SJCRH30 (cell line): ENCODE data around the gene IGFL2. TPM values are rescaled to one million over a fixed set of nuclear protein-coding genes. Genes with fewer than 3 reads are reported as not detected.

ENCODE experiments used
- DNase-seq, 2 experiments: peaks; one replicate each; pipeline ENCODE4 v3.0.0-alpha.2; 2015 to 2020
- H3K27ac ChIP-seq: fragments of 250-450 bp; sonication (Bioruptor Pico); 2 replicates; pipeline ENCODE4 v1.5.1; 2020; ENCODE audit warnings: mild to moderate bottlenecking, moderate library complexity
- H3K27me3 ChIP-seq: fragments of 250-450 bp; sonication (Bioruptor Pico); 2 replicates; pipeline ENCODE4 v1.5.1; 2020; ENCODE audit warnings: mild to moderate bottlenecking, moderate library complexity
- H3K36me3 ChIP-seq: fragments of 250-450 bp; sonication (Bioruptor Pico); 2 replicates; pipeline ENCODE4 v1.5.1; 2020; ENCODE audit warnings: mild to moderate bottlenecking, moderate library complexity
- H3K4me1 ChIP-seq: fragments of 250-450 bp; sonication (Bioruptor Pico); 2 replicates; pipeline ENCODE4 v1.5.1; 2020; ENCODE audit warnings: mild to moderate bottlenecking, moderate library complexity
- H3K4me3 ChIP-seq: fragments of 250-450 bp; sonication (Bioruptor Pico); 2 replicates; pipeline ENCODE4 v1.5.1; 2020; ENCODE audit warnings: mild to moderate bottlenecking, moderate library complexity
- H3K9me3 ChIP-seq: fragments of 250-450 bp; sonication (Bioruptor Pico); replicated peaks from 2 replicates; pipeline ENCODE4 v1.5.1; 2020; ENCODE audit warnings: mild to moderate bottlenecking, moderate library complexity
- total RNA-seq: library from RNA; depleted of rRNA; stranded (reverse); fragments of >200 nt; shearing (Covaris generic); gene quantifications from 2 replicates; pipeline ENCODE4 v1.2.3, GENCODE V29; 2014

Gene IGFL2
- total RNA-seq, 1 experiment from 2014 or later, result not detected

GRCh38 chr19:46131485-46132143 lies 16.4 kb upstream of the IGFL2 start:
- DNase-seq, result no peak
- H3K9me3 ChIP-seq, result peaks cover 9% of the 10 kb centered on the region
- H3K4me3 ChIP-seq, result no peak overlapping the region
- no peaks in the 10 kb centered on the region for H3K27me3 ChIP-seq
- no peaks in the 10 kb centered on the region for H3K36me3 ChIP-seq
- no peak overlapping the region for H3K27ac ChIP-seq
- peaks cover 23% of the 10 kb centered on the region for H3K4me1 ChIP-seq

DNA sequence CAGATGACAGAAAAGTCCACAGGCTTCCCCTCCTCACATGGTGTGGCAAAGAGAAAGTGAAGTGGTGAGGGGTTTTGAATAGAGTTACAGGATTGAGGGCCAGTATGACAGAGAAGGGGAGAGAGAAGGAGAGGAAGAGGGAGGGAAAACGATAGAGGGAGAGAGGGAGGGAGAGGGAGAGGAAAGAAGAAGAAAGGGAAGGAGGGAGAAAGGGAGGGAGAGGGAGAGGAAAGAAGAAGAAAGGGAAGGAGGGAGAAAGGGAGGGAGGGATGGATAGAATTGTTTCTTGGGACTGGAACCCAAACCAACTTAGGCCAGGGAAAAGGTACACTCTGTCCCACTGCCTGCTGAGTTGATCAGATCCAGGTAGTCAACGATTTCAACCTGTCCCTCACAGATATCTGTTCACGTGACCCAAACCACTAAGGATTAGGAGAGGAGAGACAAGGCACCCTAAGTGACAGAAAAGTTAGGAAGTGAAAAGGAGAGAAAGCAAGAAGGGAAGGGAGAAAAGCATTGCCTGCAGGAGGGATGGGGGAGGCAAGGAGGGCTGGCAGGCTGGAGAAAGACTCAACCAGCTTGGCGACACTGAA lies 15.4 kb upstream of the IGFL2 start:
- H3K4me1 ChIP-seq, result peaks cover 23% of the 10 kb centered on the region
- no peak for DNase-seq
- H3K4me3 ChIP-seq, result peak overlapping the region; percentile 40
- H3K27me3 ChIP-seq, result no peaks in the 10 kb centered on the region
- H3K36me3 ChIP-seq, result no peaks in the 10 kb centered on the region
- peak overlapping the region; percentile 81 for H3K27ac ChIP-seq
- peaks cover 9% of the 10 kb centered on the region for H3K9me3 ChIP-seq

GRCh38 chr19:46133101-46133627 lies 14.9 kb upstream of the IGFL2 start:
- peak; percentile 82 to 93 for DNase-seq
- H3K36me3 ChIP-seq, result no peaks in the 10 kb centered on the region
- H3K4me1 ChIP-seq, result peaks cover 23% of the 10 kb centered on the region
- no peaks in the 10 kb centered on the region for H3K27me3 ChIP-seq
- peaks cover 9% of the 10 kb centered on the region for H3K9me3 ChIP-seq
- H3K27ac ChIP-seq, result peak overlapping the region; percentile 81
- H3K4me3 ChIP-seq, result peak overlapping the region; percentile 40

- H3K4me3 ChIP-seq, result no peak overlapping the region
- H3K27me3 ChIP-seq, result no peaks in the 10 kb centered on the region
- no peaks in the 10 kb centered on the region for H3K36me3 ChIP-seq
- peaks cover 23% of the 10 kb centered on the region for H3K4me1 ChIP-seq
- H3K27ac ChIP-seq, result peak overlapping the region; percentile 81
- DNase-seq, result no peak
- peaks cover 9% of the 10 kb centered on the region for H3K9me3 ChIP-seq
Measured at GRCh38 chr19:46133777-46134241, 14.2 kb upstream of the IGFL2 start.

- no peaks in the 10 kb centered on the region for H3K27me3 ChIP-seq
- H3K9me3 ChIP-seq, result peaks cover 9% of the 10 kb centered on the region
- H3K27ac ChIP-seq, result no peak overlapping the region; the same call in 1 of the 2 replicates
- H3K36me3 ChIP-seq, result no peaks in the 10 kb centered on the region
- DNase-seq, result peak; percentile 27 to 67
- peaks cover 23% of the 10 kb centered on the region for H3K4me1 ChIP-seq
- no peak overlapping the region for H3K4me3 ChIP-seq
Measured at GRCh38 chr19:46134527-46134926, 13.5 kb upstream of the IGFL2 start.

- Histone ChIP-seq H3K27ac (no peak overlapping the region), H3K4me1 (peaks cover 15% of the 10 kb centered on the region), H3K36me3 (no peaks in the 10 kb centered on the region), H3K9me3 (peaks cover 9% of the 10 kb centered on the region), H3K4me3 (no peak overlapping the region), H3K27me3 (no peaks in the 10 kb centered on the region; the same call in 1 of the 2 replicates)
- DNase-seq, result no peak
Measured at GRCh38 chr19:46137915-46138473, 10.0 kb upstream of the IGFL2 start.

GRCh38 chr19:46141421-46141820 lies 6.6 kb upstream of the IGFL2 start:
- no peak for DNase-seq
- H3K9me3 ChIP-seq, result no peaks in the 10 kb centered on the region
- H3K4me1 ChIP-seq, result no peaks in the 10 kb centered on the region
- H3K27ac ChIP-seq, result no peak overlapping the region
- no peaks in the 10 kb centered on the region for H3K36me3 ChIP-seq
- H3K4me3 ChIP-seq, result no peak overlapping the region
- no peaks in the 10 kb centered on the region; the same call in 1 of the 2 replicates for H3K27me3 ChIP-seq

- Histone ChIP-seq H3K27ac (no peak overlapping the region), H3K4me1 (no peaks in the 10 kb centered on the region), H3K4me3 (no peak overlapping the region), H3K27me3 (no peaks in the 10 kb centered on the region; the same call in 1 of the 2 replicates), H3K9me3 (no peaks in the 10 kb centered on the region), H3K36me3 (no peaks in the 10 kb centered on the region)
- DNase-seq, result no peak
Measured at GRCh38 chr19:46142294-46142693, 5.7 kb upstream of the IGFL2 start.

DNA sequence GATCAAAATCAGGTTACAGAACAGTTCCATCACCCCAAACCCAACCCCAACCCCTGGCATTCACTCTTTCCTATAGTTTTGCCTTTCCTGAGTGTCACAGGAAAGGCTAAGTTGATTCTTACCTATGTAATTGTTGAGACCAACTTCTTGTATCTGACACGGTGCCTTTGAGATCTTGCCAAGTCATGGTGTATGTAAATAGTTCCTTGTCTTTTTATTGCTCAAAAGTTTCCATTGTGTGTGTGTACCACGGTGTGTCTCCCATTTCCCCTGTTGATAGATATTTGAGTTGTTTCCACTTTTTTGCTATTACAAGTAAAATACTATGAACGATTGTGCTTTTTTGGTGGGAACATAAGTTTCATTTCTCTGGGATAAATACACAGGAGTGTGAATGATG lies 3.3 kb upstream of the IGFL2 start:
- no peaks in the 10 kb centered on the region; the same call in 1 of the 2 replicates for H3K27me3 ChIP-seq
- no peaks in the 10 kb centered on the region for H3K4me1 ChIP-seq
- no peak for DNase-seq
- H3K36me3 ChIP-seq, result no peaks in the 10 kb centered on the region
- no peak overlapping the region for H3K4me3 ChIP-seq
- no peak overlapping the region for H3K27ac ChIP-seq
- no peaks in the 10 kb centered on the region for H3K9me3 ChIP-seq

DNA sequence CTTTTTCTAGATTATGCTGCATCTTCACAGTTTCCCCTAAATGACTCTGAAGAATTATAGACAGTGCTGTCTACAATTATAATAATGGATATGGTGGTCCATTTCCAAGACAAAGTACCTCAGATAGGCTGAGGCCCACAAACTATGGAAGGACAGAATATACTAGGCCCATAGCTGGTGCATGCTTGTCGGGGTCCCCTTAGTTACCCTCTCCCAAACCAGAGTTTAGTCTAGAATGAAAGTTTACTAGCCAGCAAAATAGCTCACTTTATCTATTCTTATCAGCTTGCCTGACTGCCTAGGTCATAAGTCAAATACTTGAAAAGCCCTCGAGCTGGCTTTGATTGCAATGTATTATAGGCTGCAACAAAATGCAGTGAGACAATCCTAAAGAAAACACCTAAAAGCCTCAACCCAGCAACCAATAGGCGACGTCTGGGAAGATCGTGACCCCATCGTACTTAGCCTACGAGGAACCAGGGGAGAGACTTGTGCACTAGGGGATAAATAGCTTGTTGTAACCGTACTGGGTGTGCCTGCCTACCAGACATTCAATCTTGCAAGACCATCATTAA lies 785 bp upstream of the IGFL2 start:
- H3K4me1 ChIP-seq, result no peaks in the 10 kb centered on the region
- no peak overlapping the region for H3K4me3 ChIP-seq
- no peaks in the 10 kb centered on the region for H3K9me3 ChIP-seq
- H3K27ac ChIP-seq, result no peak overlapping the region
- no peaks in the 10 kb centered on the region; the same call in 1 of the 2 replicates for H3K27me3 ChIP-seq
- H3K36me3 ChIP-seq, result no peaks in the 10 kb centered on the region
- DNase-seq, result no peak

GRCh38 chr19:46150606-46151005 lies 2.6 kb downstream of the IGFL2 start:
- Histone ChIP-seq H3K36me3 (no peaks in the 10 kb centered on the region), H3K4me3 (no peak overlapping the region), H3K27ac (no peak overlapping the region), H3K27me3 (no peaks in the 10 kb centered on the region; the same call in 1 of the 2 replicates), H3K4me1 (no peaks in the 10 kb centered on the region), H3K9me3 (no peaks in the 10 kb centered on the region)
- no peak for DNase-seq

DNA sequence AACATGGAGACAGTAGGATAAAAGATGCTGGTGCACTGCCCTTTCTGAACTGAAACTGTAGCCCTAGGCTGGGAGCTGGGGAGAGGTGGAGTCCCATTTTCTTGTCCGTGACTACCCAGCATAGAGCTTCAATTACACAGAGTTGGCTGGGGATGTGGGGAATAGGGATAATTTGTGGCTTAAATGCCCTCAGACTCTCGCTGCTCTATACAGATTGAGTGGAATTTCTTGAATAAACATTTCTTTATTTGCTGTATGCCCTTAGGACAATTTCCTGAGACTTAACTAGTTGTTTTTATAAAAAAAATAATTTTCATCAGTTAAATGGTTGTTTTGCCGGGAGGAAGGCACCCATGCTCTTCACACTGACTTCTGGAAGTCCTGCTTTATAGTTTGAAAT lies 7.2 kb downstream of the IGFL2 start:
- H3K4me1 ChIP-seq, result no peaks in the 10 kb centered on the region
- no peak overlapping the region for H3K27ac ChIP-seq
- H3K4me3 ChIP-seq, result no peak overlapping the region
- no peaks in the 10 kb centered on the region for H3K9me3 ChIP-seq
- H3K36me3 ChIP-seq, result no peaks in the 10 kb centered on the region
- peaks cover 8% of the 10 kb centered on the region for H3K27me3 ChIP-seq
- no peak for DNase-seq

DNA sequence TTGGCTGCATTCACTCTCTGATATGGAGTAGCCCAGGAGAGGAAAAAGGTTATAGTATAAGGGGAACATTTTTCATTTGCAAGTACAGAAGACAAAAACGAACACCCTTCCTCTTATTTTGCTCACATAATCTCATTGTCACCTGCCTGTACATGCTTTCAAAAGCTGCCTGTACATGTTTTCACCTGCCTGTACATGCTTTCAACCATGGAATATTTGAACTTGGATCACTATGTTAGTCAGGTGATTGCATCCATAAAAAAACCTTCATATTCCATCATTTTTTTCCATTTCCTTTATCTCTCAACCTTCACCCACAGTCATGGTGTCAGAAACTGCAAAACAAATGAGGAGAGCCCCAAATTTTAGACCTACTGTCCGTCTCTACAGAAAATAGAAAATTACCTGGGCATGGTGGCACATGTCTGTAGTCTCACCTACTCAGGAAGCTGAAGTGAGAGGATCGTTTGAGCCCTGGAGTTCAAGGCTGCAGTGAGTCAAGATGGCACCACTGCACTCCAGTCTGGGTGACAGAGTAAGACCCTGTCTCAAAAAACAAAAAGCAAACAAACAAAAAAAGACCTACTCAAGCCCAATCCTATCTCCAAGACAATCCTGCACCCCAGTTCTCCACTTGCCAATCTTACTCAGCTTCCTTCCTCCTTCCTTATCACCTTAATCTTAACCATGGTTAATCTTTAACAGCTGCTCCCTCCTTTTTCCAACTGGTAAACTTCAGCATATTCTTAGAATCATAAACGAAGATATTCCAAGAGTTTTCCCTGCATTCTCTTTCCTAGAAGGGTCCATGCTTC lies 11.6 kb downstream of the IGFL2 start:
- Histone ChIP-seq H3K36me3 (no peaks in the 10 kb centered on the region), H3K4me3 (no peak overlapping the region), H3K27me3 (peaks cover 8% of the 10 kb centered on the region), H3K4me1 (no peaks in the 10 kb centered on the region), H3K9me3 (no peaks in the 10 kb centered on the region), H3K27ac (no peak overlapping the region)
- DNase-seq, result no peak

DNA sequence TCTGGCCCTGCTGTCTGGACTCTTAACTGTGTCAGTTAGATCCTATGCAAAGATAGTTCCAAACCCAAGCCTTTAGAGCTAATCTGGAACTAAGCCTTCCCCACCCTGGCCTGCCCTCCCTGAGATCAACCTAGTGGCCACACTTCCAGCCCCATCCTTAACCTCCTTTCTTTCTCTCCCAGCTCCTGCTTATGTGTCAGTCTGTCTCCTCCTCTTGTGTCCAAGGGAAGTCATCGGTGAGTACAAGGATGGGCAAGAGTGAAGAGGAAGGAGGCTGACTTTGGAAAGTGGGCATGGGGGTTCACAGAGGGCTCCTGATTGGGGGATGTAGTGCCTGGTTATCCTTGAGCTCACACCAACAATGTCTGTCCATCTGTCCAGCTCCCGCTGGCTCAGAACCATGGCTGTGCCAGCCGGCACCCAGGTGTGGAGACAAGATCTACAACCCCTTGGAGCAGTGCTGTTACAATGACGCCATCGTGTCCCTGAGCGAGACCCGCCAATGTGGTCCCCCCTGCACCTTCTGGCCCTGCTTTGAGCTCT lies 12.3 kb downstream of the IGFL2 start:
- no peaks in the 10 kb centered on the region for H3K4me1 ChIP-seq
- no peaks in the 10 kb centered on the region for H3K9me3 ChIP-seq
- no peak for DNase-seq
- peaks cover 8% of the 10 kb centered on the region for H3K27me3 ChIP-seq
- no peak overlapping the region for H3K27ac ChIP-seq
- no peak overlapping the region for H3K4me3 ChIP-seq
- no peaks in the 10 kb centered on the region for H3K36me3 ChIP-seq
